AG08396 (cell line): ENCODE results near the gene EHD1.
"Not testable (repeated sequence)": the region's sequence is repeated elsewhere in the genome, so short reads cannot be mapped to it uniquely, and the experiment has no call there.

Experiments
- DNase-seq: peaks from one replicate; pipeline ENCODE4 v3.0.0; 2012; ENCODE audit warnings: low spot score, mixed read lengths

Gene EHD1

DNA sequence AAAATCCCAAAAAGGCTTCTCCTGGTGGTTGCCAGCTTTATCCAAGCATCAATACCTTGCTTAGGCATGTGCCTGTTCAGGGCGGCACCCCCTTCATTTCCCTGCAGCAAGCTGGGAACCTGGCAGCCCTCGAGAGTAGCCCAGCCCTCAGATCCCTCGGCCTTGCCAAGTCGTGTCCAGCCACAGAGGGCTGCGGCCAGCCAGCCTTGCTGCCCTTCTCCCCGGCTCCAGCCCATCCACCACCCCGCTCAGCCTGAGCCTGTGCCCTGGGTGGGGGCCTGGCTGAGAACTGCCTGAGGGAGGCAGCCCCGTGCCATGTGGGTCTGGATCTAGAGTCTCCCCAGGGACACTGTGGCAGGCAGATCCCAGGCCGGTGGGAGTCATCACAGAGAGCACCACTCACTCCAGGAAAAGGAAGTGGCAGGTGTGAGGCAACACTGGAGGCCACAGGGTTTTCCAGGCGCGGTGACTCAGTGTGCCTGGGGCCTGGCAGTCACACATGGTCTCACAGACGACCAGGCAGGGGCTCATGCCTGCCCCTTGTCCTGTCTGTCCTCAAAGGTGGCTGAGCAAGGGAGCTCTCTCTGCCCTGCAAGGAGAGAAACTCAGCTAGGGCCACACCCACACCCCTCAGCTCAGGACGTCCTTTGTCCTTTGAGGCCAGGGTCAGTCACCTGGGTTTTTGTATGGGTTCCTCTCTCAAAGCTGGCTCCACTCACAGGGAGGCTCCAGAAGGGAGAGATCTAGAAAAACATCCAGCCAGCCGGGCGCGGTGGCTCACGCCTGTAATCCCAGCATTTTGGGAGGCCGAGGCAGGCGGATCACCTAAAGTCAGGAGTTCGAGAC is 21.8 kb downstream of the EHD1 start:
- peak; percentile 71 for DNase-seq

DNA sequence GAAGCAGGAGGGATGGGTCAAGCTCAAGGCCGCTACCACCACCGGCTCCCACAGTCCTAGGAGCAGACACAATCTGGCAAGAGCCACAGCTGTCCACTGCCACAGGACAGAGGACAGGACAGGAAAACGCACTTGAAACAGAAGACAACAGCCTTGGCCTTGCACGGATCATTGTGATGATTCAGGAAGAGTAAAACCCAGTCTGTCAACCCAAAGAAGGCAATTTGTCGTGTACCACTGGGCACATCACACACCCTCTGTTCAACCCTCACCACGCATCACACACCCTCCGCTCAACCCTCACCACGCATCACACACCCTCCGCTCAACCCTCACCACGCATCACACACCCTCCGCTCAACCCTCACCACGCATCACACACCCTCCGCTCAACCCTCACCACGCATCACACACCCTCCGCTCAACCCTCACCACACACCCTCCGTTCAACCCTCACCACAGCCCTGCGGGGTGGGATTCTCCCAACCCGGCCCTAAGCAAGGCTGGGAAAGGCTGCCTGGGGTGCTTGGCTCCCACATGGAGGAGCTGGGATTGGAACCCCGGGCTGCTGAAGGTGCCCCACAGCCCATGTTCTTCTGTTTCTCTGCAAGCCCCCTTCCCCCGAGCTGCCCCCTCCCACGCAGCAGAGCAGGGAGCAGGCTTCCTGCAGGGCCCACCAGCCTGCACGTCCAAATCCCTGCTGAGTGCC is 22.7 kb downstream of the EHD1 start:
- DNase-seq, result no peak

DNA sequence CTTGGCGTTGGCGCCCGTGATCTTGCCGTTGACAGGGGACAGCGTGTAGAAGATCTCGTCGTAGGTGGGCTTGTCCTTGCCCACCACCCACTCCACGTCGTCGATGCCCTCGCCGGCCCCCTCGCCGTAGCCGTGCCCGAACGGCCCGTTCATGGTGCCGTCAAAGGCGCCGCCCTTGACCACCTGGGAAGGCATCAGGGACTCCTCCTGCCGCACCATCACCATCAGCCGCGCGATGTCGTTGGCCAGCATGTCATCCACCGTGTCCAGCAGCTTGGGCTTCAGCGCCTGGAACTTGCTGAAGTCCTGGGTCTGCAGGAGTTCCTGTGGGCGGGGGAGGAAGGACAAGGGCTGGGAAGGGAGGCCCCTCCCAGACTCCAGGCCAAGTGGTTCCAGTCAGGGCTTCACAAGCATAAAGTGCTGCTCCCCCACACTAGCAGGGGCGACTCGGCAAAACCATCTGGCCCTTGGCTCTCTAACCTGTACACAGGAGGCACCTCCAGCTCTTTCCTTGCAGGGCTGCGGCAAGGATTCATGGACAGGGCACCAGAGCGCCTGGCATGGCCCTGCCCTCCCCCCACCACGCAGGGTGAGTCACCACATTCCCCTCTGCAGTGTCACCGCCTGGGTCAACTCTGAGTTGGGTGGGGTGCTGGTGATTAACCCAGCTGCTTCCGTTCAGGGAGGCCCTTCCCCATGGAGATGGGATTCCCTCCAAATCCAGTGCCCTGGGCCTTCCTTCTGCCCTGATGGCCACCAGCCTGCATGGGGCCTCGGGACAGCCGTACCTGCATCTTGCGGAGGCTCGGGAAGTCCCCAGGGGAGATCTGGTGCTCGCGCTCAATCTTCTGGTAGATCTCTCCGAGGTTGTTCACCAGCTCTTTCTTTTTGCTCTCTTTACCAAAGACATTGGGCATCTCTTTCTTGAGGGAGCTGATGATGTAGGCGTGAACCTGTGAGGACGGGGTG is 23.6 kb downstream of the EHD1 start:
- peak; percentile 95 for DNase-seq

DNA sequence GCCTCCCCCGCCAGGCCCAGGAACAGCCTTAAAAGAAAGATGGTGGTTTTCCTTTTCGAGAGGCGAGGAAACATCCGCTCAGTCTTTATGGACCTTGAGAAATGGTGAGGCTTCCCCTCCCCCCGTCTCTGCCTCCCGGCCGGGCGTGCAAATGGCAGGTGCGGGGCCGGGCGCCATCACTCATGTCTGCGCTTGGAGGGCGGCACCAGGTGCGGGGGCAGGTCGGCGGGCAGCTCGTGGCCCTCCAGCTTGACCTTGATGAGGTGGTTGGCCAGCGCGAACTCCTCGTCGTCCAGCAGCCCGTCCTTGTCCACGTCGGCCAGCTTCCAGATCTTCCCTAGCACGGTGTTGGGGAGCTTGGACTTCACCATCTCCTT is 24.3 kb downstream of the EHD1 start:
- no peak for DNase-seq

DNA sequence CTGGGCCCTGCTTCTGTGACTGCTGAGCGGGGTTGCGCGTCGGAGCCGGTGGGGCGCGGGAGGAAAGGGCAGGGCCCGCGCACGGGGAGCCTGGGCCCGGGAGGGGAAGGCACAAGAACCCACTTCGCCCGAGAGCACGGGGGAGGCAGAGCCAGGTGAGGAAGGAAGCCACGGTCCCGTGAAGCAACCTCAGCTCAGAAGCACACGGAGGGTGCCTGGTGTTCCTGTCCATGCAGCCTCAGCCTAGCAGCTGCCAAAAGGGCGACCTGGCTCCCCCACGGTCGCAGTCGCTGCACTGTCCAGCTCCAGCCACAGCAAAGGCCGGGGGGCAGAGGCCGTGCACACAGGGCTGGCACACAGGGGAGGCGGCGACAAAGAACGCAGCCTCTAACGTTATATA is 24.7 kb downstream of the EHD1 start:
- no peak for DNase-seq

DNA sequence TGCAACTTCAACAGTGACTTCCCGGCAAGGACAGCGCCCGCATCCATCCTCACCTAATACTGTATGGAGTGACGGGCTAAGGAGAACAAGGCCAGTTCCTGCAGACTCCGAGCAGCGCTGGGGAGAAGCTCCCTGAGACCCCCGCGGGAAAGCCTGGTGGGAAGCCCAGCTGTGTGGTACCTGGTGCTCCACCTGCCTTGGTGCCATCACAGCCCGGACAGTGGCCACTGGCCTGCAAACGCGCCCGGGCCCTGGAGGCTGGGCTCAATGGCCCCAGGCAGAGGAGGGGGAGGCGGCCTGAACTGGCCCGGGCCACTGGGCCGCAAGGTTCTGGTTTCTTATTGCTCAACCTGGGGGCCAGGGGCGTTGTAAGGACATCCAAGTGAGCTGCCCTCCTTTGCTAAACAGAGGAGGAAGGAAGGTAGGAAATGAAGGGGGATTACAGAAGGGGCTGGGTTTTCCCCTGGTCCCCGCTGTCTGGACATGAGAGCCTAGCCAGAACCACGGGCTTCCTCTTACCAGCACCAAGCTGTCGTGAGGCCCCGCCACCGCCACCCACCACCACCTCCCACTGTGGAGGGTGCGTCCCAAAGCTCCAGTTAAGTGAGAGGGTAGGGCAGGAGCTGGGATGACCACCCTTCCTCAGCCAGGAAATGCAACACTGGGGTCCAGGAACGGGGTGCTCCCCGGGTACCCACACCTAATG is 25.5 kb downstream of the EHD1 start:
- DNase-seq, result no peak

DNA sequence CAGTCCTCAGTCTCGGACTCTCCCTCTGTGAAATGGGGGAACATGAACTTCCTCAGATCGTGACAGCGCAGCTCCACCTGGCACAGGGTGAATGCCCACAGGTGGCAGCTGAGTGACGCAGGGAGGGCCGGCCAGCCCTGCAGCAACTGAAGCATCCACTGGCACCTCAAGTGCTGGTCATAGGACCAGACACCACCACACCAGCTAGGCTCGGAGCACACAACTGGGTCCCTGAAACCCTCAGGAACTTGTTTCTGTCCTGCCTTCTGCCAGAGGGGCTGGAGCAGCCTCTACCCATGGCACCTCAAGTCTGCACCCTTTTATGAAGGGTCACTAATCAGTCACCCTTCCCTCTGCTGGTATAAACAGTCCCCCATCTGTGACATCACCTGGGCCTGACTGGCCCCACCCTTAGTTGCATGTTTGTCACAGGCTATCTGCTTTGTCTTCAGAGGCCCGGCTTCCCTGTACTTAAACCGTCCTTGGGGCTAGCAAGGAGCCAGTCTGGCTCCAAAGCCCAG is 26.5 kb downstream of the EHD1 start:
- no peak for DNase-seq

DNA sequence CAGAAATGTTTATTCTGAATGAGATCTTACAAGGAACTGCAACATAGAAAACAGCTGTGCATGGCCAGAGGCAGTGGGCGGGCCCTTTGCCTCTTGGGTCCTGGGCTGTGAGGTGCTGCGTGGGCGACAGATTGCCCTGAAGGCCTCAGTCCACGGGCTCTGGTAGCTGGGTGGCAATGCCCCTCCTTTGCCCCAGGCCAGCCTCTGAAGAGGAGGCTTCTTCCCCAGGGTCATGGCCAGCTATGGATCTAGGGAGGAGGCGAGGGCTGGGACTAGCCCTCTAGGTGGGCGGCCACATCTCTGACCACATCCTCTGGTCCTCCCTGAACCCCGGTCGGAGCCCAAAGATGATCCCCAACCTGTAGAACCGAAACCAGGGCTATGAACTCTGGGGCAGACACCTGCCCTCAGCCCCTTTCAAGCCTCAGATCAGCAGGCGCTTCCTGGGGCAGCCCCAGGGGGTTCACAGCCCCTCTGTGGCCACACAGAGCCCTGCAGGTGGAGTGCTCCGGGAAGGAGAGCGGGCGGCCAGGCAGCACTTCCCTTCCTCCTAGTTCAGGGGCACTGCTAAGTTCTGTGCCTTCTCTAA is 27.3 kb downstream of the EHD1 start:
- DNase-seq, result peak; percentile 56

DNA sequence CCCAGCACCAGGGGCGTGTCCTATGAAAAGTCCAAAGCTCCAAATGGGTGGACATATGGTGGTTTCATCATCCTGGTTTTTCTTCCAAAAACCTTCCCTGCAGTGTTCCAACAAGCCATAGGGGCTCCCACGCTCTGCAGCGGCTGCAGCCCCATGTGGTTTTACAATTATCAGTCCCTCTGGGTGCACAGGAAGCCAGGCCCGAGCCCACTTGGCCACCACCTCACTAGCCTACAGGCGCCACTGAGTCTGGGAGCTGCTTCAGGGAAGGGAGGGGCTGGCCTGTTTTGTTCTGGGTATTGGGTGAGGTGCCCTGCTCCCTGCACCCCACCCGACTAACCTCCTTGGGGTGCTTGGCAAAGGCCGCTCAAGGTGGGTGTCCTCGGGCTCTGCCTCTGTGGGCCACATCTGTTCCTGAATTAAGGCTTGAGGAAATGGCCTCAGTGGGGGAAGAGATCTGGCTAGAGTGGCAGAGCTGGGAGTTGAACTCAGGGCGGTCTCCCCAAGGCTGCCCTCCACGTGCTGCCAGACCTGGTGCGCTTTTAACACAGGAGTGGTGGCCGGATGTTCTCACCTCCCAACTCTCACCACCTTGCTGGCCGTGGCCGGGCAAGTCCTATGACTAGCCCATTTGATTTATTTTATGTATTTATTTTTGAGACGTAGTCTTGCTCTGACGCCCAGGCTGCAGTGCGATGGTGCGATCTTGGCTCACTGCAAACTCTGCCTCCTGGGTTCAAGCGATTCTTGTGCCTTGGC is 28.6 kb downstream of the EHD1 start:
- no peak for DNase-seq

DNA sequence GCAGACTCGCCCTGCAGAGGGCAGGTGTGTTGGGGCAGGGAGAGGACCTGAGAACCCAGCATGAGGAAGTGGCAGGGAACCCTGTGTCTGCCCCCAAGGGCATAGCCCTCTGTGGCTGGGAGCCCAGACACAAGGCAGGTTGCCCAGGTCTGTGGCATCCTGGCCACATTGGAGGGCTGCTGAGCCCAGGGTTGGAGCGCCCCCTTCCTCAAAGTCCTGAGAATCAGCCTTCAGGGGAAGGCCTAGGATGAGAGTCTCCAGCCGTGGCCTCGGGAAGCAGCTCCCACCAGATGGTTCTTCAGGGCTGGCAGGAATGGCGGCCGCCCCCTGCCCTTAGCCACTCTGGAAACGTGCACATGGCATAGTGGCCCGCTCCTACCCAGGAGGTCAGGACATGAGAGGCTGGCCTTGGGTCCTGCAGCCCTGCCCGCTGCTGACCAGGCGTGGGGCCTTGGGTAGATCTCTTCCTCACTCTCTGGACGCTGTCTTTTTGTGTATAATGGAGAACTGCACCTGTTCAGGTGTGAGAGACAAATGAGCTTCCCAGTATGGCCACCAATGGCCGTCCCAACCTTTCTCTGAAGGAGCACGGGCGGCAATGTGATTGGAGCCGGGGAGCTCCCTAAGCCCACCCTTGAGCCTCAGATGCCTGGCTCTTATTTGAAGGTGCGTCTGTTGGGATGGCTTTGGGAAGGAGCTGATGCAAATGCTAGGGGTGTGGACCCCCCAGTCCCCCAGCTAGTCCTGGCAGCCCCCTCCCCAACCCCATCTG is 29.4 kb downstream of the EHD1 start:
- no peak for DNase-seq

DNA sequence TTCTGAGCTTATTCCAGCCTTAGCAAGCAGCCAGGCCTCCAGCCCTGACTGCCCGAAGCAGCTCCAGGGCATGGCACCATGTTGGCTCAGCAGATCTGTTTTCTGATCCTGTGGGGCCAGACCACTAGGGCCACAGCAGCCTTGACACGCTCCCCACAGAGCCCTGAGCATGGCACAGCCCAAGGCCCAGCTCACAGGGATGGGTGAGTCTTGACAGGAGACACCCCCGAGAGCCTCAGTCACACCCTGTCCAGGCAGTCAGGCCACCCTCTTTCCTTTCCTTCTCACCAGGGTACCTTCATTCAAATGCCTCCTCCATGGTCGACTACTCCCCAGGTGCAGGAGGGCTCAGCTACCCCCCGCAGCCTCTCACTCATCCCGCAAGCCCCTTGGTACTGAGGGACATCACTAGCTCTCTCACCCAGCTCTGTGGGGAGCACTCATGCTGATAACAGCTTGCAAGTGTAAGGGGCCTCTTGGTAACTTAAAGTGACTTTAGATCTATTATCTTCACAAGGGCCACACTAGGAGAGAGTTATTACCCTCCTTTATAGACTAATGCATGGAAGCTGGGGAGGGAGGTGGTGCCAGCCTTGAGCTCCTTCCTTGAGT is 30.1 kb downstream of the EHD1 start:
- DNase-seq, result no peak

DNA sequence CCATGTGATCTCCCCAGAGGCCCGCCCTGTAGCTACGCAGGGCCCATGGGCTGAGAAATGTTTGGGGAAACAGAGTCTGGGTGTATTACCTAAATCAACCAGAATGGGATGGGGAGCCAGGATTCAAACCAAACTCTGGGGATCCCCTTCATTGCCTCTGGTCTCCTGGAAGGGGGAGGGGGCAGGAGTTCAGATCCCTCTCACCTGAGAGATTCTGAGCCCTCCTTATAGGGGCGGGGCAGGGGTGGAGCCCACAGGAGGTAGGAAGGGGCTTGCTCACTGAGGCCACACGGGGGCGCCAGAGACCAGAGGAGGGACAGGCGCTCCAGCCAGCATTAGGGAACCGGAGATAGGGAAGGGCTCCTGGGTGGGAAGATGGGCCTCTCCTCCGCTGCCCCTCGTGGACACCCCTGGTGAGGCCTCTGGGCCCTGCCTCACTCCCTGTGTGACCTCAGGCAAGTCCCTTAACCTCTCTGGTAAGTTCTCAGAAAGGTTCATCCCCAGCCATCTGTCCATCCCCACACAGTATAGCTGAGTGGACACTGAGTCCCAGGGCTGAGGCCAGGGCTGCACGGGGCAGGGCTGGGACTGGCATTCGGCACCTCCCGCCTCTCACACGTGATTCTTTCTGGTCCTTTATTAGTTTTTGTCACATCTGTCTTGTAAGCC is 31.3 kb downstream of the EHD1 start:
- DNase-seq, result peak; percentile 94

DNA sequence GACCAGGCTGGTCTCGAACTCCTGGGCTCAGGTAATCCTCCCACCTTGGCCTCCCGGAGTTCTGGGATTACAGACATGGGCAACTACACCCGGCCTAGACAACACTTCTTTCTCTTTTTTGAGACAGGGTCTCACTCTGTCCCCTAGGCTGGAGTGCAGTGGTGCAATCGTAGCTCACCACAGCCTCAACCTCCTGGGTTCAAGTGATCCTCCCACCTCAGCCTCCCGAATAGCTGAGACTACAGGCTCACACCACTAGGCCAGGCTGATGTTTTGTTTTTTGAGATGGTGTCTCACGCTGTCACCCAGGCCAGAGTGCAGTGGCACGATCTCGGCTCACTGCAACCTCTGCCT is 32.7 kb downstream of the EHD1 start:
- not testable (repeated sequence) for DNase-seq

DNA sequence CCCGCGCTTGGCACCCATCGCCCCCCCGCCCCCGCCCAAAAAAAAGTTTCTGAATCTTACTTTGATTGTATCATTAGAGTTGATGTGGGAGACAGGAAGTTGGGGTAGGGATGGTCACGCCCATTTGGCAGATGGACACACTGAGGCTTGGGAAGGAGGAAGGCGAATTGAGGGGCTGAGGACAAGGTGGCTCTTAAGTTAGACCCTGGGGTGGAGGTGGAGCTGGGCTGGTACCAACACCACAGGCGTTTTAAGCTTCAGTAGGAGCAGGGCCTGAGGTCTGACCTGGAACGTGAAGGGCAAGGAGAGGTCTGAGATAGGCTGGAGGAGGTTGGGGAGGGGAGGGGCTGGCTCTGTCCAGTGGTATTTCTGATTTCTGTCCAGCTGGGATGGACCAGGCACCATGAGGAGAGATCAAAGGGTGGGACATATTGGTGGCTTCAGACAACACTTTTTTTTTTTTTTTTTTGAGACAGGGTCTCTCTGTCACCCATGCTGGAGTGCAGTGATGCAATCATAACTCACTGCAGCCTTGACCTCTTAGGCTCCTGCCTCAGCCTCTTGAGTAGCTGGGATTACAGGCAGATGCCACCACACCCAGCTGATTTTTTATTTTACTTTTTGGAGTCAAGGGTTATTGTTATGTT is 33.2 kb downstream of the EHD1 start:
- DNase-seq, result no peak

DNA sequence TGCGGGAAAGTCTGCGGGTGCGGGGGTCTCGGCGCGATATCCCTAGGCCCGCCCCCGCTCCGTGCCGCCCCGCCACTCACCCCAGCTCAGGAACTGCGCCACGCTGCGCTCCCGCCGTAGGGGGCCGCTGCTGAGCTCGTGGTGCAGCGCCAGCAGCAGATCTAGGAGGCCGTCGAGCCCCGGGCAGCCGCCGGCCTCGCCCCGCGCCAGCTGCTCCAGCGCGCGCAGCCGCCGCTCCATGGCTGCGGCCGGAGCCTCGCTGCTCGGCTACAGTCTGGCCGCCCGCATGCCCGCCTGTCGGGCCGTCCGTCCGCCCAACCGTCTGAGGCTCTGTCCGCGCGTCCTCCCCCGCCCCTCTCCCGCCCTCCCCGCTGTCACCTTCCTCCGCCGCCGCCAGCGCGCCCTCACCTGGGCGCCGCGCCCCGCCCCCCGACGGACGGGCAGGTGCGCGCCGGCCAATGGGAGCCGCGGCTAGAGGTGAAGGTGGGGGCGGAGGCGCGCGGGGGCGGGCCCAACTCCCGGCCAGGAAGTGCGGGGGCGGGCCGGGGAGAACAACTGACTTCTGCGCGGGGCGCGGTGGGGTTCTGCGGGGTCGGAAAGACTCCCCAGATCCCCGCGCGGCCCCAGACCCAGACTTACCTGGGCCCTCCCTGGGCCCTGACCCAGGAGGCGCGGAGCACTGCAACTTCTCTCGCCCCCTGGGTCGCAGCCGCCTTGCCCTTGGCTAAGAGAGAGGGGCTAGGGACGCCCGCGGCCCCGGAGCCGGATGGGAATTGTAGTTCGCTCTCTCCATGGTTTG is 33.9 kb downstream of the EHD1 start, which contains the start of gene CDC42BPG:
Gene CDC42BPG, minus strand, starts transcription at position 324 of the 799 bp plus-strand sequence. Its CDS starts 84 bp downstream, at position 240.
- peak; percentile 95 for DNase-seq

DNA sequence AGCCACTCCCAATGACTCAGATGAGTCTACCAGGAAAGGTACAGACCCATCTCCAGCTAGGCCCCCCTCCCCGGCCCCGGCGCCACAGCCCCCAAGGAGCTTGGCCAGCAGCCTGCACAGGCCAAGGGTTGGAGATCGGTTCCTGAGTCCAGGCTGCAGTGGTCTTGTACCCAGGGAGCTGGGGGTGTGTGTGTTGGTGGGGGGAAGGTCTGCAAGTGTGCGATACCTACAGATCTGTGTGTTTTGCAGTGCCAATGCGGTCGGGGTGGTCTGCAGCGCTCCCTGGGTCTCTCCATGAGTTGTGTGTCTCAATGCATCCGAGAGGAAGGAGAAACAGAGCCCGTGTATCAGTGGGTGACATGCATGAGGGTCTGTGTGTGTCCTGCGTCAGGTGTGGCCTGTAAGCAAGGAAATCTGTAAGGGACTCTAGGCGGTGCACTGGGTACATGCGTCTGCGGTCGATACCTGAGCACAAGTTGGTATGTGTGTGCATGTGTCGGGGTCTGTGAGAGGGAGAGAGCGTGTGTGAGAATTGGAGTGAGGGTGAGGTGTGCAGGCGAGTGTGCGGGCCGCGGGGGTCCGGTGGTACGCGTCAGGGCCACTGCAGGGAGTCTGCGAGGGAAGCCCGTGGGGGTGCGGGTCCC is 34.6 kb downstream of the EHD1 start:
- no peak for DNase-seq
